B cell (primary cell): ENCODE results near the gene PPP1R7. TPM values are rescaled to one million over a fixed set of nuclear protein-coding genes. Genes with fewer than 3 reads are reported as not detected.

Source experiments
- ATAC-seq: fragments of 200-7000 bp; cut with Tn5 transposase; one replicate; pipeline ENCODE4 v1.10.0; 2021; ENCODE audit warnings: low read depth, mild to moderate bottlenecking, moderate number of reproducible peaks, moderate library complexity
- CTCF ChIA-PET: fragments of 350-600 bp; sonication (Branson Sonifier 250); formaldehyde crosslinking; loops from one replicate; lab custom pipeline; 2021; ENCODE audit warnings: antibody characterized with exemption, inconsistent platforms; lab: Charles Lee
- POLR2A ChIA-PET: fragments of 350-600 bp; sonication (Branson Sonifier 250); formaldehyde crosslinking; loops from one replicate; lab custom pipeline; 2021; ENCODE audit warnings: antibody characterized with exemption; lab: Charles Lee
- DNase-seq: peaks from one replicate; pipeline ENCODE4 v3.0.0; 2013
- H2AFZ ChIP-seq: 2 replicates; pipeline ENCODE4 v1.6.1; 2012; ENCODE audit warnings: mild to moderate bottlenecking, low read depth, low read length; ENCODE audit not compliant: insufficient read depth, poor library complexity, severe bottlenecking
- H3K27ac ChIP-seq, 2 donors: 1 replicate in 1 of 2; 2 replicates in 1 of 2; pipeline ENCODE4 v1.5.1; 2012 to 2013; ENCODE audit warnings: low read length in 2 of 2, mild to moderate bottlenecking in 2 of 2, moderate library complexity in 1 of 2
- H3K27me3 ChIP-seq, 4 experiments: fragments of 200-600 bp in 1 of 4; sonication (generic) in 1 of 4; replicated peaks in 1 of 4; 1 replicate in 2 of 4; 2 replicates in 2 of 4; pipeline versions ENCODE4 v1.6.1 to v1.7.0; 2013 to 2016; ENCODE audit warnings: low read length in 3 of 4, mild to moderate bottlenecking in 2 of 4, mixed read lengths in 1 of 4, moderate library complexity in 1 of 4; ENCODE audit not compliant: insufficient read depth in 4 of 4, control insufficient read depth in 3 of 4; ENCODE audit errors: control extremely low read depth in 1 of 4
- H3K36me3 ChIP-seq, 2 experiments: replicated peaks in 1 of 2; 1 replicate in 1 of 2; 2 replicates in 1 of 2; pipeline versions ENCODE4 v1.6.1 to v1.7.1; 2013; ENCODE audit warnings: low read length in 1 of 2; ENCODE audit not compliant: insufficient read depth in 2 of 2, control insufficient read depth in 1 of 2; ENCODE audit errors: control extremely low read depth in 1 of 2, extremely low read depth in 1 of 2
- H3K4me1 ChIP-seq, 2 donors: fragments of 200-600 bp in 1 of 2; sonication (generic) in 1 of 2; 1 replicate in 1 of 2; 2 replicates in 1 of 2; pipeline versions ENCODE4 v1.5.1 to v1.6.1; 2013 to 2017; ENCODE audit warnings: low read length in 2 of 2; ENCODE audit not compliant: control insufficient read depth in 2 of 2, insufficient read depth in 2 of 2
- H3K4me2 ChIP-seq: replicated peaks from 2 replicates; pipeline ENCODE3; 2012; ENCODE audit warnings: mild to moderate bottlenecking, low read depth, low read length; ENCODE audit not compliant: poor library complexity, severe bottlenecking
- H3K4me3 ChIP-seq, 5 experiments: fragments of 200-600 bp in 1 of 5; sonication (generic) in 1 of 5; 1 replicate in 3 of 5; 2 replicates in 2 of 5; pipeline versions ENCODE4 v1.5.1 to v1.7.0; 2011 to 2016; ENCODE audit warnings: low read length in 4 of 5, mild to moderate bottlenecking in 4 of 5, low read depth in 2 of 5, control low read depth in 1 of 5, moderate library complexity in 1 of 5; ENCODE audit not compliant: insufficient read depth in 1 of 5; ENCODE audit errors: control extremely low read depth in 1 of 5, extremely low read depth in 1 of 5
- H3K79me2 ChIP-seq: fragments of 200-600 bp; sonication (generic); one replicate; pipeline ENCODE4 v1.6.0; 2016; ENCODE audit warnings: low read length; ENCODE audit not compliant: control insufficient read depth, insufficient read depth
- H3K9ac ChIP-seq: fragments of 200-600 bp; sonication (generic); 2 replicates; pipeline ENCODE4 v1.6.1; 2017; ENCODE audit warnings: mild to moderate bottlenecking, low read length, moderate library complexity
- H3K9me3 ChIP-seq, 3 donors: one replicate each; pipeline versions ENCODE4 v1.6.1 to v1.7.1; 2013; ENCODE audit warnings: low read length in 2 of 3; ENCODE audit not compliant: control insufficient read depth in 2 of 3, insufficient read depth in 1 of 3; ENCODE audit errors: control extremely low read depth in 1 of 3
- H4K20me1 ChIP-seq: 2 replicates; pipeline ENCODE4 v1.6.0; 2012; ENCODE audit warnings: mild to moderate bottlenecking, low read length; ENCODE audit not compliant: insufficient read depth, control insufficient read depth, poor library complexity, severe bottlenecking
- H3K27ac Mint-ChIP-seq: one replicate; pipeline ENCODE4 v1.8.0; 2021; ENCODE audit warnings: mixed read lengths
- H3K27me3 Mint-ChIP-seq: one replicate; pipeline ENCODE4 v1.8.0; 2021; ENCODE audit warnings: mixed read lengths
- H3K4me1 Mint-ChIP-seq: one replicate; pipeline ENCODE4 v1.8.0; 2021; ENCODE audit warnings: mixed read lengths
- H3K4me3 Mint-ChIP-seq: one replicate; pipeline ENCODE4 v1.8.0; 2021; ENCODE audit warnings: mixed read lengths
- H3K9me3 Mint-ChIP-seq: one replicate; pipeline ENCODE4 v1.8.0; 2022; ENCODE audit warnings: mixed read lengths; ENCODE audit not compliant: insufficient read depth
- EZH2 ChIP-seq: IDR thresholded peaks from 2 replicates; pipeline ENCODE4 v1.6.1; 2012; ENCODE audit warnings: borderline replicate concordance, low read depth, mild to moderate bottlenecking, moderate library complexity, low read length; ENCODE audit not compliant: insufficient read depth, poor library complexity, severe bottlenecking
- WGBS: methylation state at CpG from one replicate; pipeline ENCODE4 v1.1.5; 2013; ENCODE audit warnings: missing lambda C conversion rate; ENCODE audit not compliant: insufficient coverage; 5-methylcytosine and 5-hydroxymethylcytosine counted together
- intact Hi-C: fragments of 100-400 bp; cut with micrococcal nuclease; formaldehyde crosslinking; loops from one replicate; pipeline ENCODE4 v1.10.0; 2022
- polyA plus RNA-seq: library from polyadenylated mRNA; depleted of rRNA; stranded (reverse); fragments of >200 nt; gene quantifications from 2 replicates; pipeline ENCODE4 v1.2.3, GENCODE V29; 2012
- total RNA-seq, 2 donors: library from RNA; stranded (reverse); fragments of 120-200 nt in 1 of 2; gene quantifications; 1 replicate in 1 of 2; 2 replicates in 1 of 2; pipeline versions ENCODE4 v1.2.3 to v1.2.4, GENCODE V29; 2013 to 2022
- TF ChIP-seq, protein P1 (sequence below): fragments of 200-600 bp; IDR thresholded peaks from one replicate; pipeline ENCODE4 v1.8.0; 2022; ENCODE audit warnings: antibody characterized with exemption, mild to moderate bottlenecking

Gene PPP1R7
- total and polyA plus RNA-seq, 2 donors (not counting 1 experiment from before 2014, with no cell fraction given) = 37.7 to 50.9 TPM

DNA sequence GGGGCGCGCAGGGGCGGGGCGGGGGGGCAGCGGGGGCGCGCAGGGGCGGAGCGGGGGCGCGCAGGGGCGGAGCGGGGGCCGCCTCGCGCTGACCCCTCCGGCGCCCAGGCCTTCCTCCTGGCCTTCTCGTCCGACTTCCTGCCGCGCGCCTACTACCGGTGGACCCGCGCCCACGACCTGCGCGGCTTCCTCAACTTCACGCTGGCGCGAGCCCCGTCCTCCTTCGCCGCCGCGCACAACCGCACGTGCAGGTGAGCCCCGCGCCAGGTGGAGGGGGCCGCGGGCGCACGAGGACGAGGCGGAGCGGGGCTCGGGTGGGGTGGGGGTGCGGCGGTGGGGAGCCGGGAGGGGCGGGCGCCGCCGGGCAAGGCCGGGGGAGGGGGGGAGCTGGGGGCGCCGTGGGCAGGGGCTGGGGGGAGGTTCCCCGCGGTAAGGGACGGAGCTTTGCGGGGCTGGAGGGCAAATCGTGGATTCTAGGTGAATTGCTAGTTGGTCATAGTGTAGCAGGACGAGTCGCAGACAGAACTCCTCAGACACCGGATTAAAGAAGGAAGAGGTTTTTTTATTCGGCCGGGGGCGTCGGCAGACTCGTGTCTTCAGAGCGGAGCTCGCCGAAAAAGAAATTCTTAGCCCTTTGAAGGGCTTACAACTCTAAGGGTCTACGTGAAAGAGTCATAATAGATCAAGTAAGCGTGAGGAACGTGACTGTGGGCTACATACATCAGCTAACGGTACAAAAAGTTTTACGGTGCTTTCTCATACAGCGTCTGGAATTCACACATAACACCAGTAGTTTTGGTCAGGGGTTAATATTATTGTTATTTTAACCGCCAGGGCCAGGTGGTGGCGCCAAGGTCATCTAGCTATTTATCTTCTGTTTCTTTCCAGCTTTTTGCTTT lies 68.1 kb downstream of the PPP1R7 start:
- Histone ChIP-seq H3K9ac (peak overlapping the region; percentile 60), H3K27ac (no peak overlapping the region), H3K4me3 (peak overlapping the region; percentile 31 to 56 (median 46)), H3K27me3 (peaks cover 0 to 2% (median 0%) of the 10 kb centered on the region in 4 experiments), H3K79me2 (no peaks in the 10 kb centered on the region), H3K36me3 (no peaks in the 10 kb centered on the region), H2AFZ (peak overlapping the region; percentile 77), H4K20me1 (no peaks in the 10 kb centered on the region), H3K4me2 (peak overlapping the region; percentile 85), H3K9me3 (no peaks in the 10 kb centered on the region), H3K4me1 (peaks cover 10 to 12% of the 10 kb centered on the region in 2 donors)
- Mint-ChIP-seq H3K9me3 (no peaks in the 10 kb centered on the region), H3K4me1 (peaks cover 14% of the 10 kb centered on the region), H3K27ac (peak overlapping the region; percentile 5), H3K27me3 (no peaks in the 10 kb centered on the region), H3K4me3 (peak overlapping the region; percentile 91)
- under 1% methylated on average over 42 of the region's 83 CpGs for WGBS
- ChIA-PET POLR2A (no interaction called here), CTCF (interaction anchor here (0.6 to 1.5 kb wide), 10 partner anchors 18 to 462 kb away, joined by 3 to 7 read pairs (median 3); no protein-coding TSS in a partner anchor)
- DNase-seq (peak; percentile 66), ATAC-seq (peak; percentile 49)
- TF ChIP-seq, protein P1, sequence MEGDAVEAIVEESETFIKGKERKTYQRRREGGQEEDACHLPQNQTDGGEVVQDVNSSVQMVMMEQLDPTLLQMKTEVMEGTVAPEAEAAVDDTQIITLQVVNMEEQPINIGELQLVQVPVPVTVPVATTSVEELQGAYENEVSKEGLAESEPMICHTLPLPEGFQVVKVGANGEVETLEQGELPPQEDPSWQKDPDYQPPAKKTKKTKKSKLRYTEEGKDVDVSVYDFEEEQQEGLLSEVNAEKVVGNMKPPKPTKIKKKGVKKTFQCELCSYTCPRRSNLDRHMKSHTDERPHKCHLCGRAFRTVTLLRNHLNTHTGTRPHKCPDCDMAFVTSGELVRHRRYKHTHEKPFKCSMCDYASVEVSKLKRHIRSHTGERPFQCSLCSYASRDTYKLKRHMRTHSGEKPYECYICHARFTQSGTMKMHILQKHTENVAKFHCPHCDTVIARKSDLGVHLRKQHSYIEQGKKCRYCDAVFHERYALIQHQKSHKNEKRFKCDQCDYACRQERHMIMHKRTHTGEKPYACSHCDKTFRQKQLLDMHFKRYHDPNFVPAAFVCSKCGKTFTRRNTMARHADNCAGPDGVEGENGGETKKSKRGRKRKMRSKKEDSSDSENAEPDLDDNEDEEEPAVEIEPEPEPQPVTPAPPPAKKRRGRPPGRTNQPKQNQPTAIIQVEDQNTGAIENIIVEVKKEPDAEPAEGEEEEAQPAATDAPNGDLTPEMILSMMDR = no peak
- no peak for TF ChIP-seq EZH2
- intact Hi-C loops = loop anchor here (1.0 to 10.0 kb wide), 3 partner anchors 66 to 416 kb away; partner anchors contain the start of genes ATG4B, PPP1R7 and THAP4

DNA sequence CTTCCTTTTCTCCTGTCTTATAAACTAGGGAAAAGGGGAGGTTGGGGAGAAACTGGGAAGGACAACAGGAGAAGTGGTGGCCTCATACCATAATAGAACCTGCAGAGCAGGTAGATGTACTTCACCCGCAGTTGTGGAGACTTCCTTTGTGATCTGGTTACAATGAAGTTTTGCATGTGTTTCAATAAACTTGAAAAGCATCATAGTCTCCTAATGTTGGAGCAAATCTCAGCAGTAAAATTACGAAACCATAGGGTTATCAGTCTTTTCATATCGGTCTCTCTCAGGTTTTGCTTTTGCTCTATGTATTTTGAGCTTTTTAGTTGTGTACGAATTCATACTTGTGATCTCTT lies 68.7 kb downstream of the PPP1R7 start:
- no peaks in the 10 kb centered on the region for H4K20me1 ChIP-seq
- ATAC-seq = no peak
- peaks cover 0 to 2% (median 0%) of the 10 kb centered on the region in 4 experiments for H3K27me3 ChIP-seq
- peak overlapping the region; percentile 77 for H2AFZ ChIP-seq
- no peak for DNase-seq
- 0% methylated on average over 1 of the region's 4 CpGs for WGBS
- H3K79me2 ChIP-seq = no peaks in the 10 kb centered on the region
- no peaks in the 10 kb centered on the region for H3K36me3 ChIP-seq
- Mint-ChIP-seq H3K4me1 (peaks cover 14% of the 10 kb centered on the region), H3K4me3 (peak overlapping the region; percentile 91), H3K9me3 (no peaks in the 10 kb centered on the region), H3K27ac (no peak overlapping the region), H3K27me3 (no peaks in the 10 kb centered on the region)
- CTCF ChIA-PET = interaction anchor here (0.6 to 1.5 kb wide), 10 partner anchors 17 to 461 kb away, joined by 3 to 7 read pairs (median 3); no protein-coding TSS in a partner anchor
- no peak overlapping the region for H3K9ac ChIP-seq
- no peaks in the 10 kb centered on the region for H3K9me3 ChIP-seq
- peak overlapping the region; percentile 85 for H3K4me2 ChIP-seq
- H3K4me1 ChIP-seq = peaks cover 10 to 12% of the 10 kb centered on the region in 2 donors
- TF ChIP-seq, protein P1 = no peak
- no peak for TF ChIP-seq EZH2
- H3K27ac ChIP-seq = no peak overlapping the region
- peak overlapping the region; percentile 31 to 56 (median 46) for H3K4me3 ChIP-seq
- intact Hi-C loops = loop anchor here (5.0 to 10.0 kb wide), 2 partner anchors 67 to 416 kb away; partner anchors contain the start of genes ATG4B, PPP1R7 and THAP4
- POLR2A ChIA-PET = no interaction called here
